GM19463 (cell line): ENCODE measurements around the gene MAP3K3.

Experiments used
- ATAC-seq: cut with Tn5 transposase; IDR thresholded peaks from one replicate; pipeline ENCODE4 v1.9.1; 2021; ENCODE audit warnings: mild to moderate bottlenecking, moderate library complexity; ENCODE audit not compliant: unreplicated experiment

The MAP3K3 gene

DNA sequence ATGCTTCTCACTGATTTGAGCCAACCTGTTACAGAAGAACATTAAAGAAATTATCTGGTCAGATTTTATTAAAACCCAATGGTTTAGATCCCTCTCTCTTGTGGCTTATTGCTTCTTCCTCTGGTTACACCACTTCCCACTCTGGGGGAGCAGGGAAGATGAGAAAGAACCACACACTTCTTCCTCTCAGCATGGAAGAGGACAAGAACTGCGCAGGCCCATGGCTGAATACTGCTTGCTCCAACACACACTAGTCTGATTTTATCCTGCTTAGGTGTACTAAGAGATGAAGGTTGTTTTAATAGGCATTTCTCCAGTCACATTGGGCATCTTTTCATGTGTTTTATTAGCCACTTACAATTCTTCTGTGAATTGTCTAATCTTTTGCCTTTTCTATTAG lies 27.6 kb downstream of the MAP3K3 start:
- ATAC-seq: no peak

DNA sequence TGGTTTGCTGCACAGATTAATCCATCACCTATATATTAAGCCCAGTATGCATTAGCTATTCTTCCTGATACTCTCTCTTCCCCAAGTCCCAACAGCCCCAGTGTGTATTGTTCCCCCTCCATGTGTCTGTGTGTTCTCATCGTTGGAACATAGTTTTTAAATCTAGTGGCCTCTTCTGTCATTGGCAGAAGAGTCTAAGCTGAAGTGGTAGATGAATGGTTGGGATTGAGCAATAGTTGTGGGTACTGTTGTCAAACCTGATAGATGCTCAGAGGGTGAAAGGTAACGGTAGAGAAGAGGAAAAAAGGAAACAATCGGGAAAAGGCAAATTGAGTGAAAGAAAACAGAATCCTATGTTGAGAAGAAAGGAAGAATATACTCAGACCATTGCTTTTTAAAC lies 29.9 kb downstream of the MAP3K3 start:
- ATAC-seq: no peak

DNA sequence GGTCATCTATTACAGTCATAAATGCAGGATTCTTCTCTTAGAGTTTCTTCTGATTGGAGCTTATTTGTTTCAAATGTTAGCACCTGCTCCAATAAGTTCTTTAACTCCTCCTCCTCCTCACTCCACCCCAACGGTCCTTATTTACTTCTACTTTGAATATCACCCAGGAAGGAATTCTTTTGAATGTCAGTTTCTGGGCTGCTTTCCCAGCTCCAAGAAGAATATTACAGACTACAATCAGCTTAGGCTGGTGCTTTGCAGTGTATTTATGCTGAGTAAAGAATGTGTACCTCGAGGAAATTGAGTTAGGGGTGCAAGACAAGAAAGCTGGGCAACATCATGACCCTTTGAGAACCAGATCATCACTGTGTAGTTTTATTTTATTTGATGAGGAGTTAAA lies 30.8 kb downstream of the MAP3K3 start:
- ATAC-seq: no peak

DNA sequence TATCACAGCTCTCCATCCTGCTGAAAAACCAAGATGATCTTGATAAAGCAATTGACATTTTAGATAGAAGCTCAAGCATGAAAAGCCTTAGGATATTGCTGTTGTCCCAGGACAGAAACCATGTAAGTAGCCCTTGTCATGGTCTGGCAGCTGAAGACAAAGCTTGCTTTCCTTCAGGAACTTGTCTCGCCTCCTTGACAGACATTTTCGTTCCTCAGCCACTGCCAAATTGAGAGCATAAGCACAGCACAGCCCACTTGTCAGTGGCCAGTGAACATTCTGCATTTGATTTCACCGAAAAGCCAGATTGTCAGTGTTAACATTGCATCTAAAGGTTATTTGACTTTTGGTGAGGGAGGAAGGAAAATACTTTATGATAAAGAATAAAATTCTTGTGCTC lies 35.6 kb downstream of the MAP3K3 start:
- ATAC-seq: no peak

DNA sequence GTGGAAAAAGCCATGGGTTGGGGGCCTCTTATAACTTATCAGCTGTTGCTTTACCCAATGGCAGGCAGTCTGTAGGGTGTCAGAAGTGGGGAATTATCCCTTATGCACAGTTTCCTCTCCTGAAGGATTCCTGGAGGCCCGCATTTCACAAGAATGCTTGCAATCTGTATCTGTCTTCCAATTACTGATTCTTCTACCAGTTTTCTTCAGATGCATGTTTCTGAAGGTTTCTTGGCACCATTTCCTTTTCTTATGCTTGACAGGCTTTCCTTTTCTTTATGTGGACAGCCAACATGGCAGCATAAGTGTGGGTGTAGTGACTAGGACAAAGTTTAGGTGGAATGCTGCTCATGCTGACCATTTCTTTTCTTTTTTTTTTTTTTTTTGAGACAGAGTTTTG lies 36.1 kb downstream of the MAP3K3 start:
- no peak for ATAC-seq

DNA sequence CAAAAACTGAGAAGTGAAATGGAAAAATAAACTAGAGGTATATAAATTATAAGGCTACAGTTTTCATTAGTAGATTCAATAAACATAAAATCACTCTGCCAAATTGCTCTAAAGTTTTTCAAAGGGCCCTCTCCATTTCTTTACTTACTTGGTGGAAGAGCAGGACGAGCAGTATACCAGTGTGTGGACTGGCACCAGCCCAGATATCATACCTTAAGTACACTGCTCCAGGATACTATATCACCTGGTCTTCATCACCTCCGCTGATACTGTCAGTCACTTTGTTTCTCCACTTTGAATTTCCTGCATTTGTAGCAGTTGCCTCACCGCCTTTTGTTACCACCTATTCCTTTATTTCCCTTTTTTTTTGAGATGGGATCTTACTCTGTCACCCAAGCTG lies 37.6 kb downstream of the MAP3K3 start:
- ATAC-seq: no peak

DNA sequence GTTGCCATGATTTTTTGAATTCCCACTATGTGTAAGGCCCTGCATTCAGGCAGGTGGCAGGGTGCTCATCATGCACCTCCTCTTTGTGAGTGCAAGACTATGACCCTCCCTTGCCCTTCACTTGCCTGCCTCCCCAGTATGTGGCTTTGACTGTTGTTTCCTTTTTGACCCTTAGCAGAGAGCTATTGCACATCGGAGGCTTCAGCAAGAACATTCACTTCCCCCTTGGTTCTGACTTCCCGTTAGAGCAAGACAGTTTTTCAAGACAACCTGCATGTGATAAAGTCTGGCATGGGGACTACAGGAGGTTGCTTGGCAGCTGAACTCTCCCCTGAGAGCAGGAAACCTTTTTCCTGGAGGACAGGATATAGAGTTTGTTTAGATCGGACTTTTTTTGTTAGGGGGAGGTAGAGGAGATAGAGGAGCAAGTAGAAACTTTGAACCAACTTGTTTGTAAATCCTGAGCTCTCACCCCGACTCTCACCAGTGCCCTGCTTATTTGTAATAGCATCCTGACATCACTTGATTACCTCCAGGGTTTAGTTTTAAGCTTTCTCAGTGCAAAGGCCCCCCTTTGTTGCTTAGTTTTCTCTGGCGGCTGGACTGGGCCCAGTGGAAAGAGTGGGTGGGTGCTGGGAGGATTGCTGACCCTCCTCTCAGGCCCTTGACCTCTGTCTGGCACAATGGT lies 43.5 kb downstream of the MAP3K3 start:
- ATAC-seq: no peak

DNA sequence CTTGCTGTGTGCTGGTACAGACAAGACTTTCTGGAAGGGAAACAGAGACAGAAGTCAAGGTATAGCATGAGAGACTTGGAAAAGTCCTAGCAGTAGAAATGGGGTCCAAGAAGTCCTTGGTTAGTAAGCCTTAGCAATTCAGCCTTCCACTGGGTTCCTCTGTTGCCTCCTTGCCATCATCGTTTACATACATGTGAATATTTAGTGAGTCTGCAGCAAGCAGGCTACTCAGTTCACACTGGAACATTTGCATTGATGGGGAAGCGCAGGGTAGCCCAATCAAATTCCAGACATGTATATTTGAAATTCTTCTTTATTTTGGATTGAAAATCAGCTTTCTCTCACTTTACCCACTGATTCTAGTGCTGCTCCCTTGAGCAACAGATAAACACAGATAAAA lies 50.6 kb downstream of the MAP3K3 start:
- ATAC-seq: no peak

DNA sequence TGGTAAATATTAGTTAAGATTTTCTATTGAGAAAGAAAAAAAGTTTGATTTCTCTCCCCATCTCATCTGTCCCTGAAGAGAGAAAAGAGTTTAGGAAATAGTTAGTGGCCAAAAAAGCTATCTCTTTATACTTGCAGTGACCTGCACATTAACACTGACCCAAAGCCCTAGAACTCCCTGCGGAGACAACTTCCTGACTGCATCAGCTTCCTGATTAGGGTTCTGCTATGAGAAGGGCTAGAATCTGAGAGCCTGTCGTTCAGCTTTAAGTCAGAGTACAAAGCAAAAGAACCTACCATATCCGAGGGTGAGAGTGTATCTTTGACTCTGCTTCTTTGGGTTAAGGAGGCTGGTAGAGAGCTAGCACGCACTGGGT lies 53.0 kb downstream of the MAP3K3 start:
- no peak for ATAC-seq

DNA sequence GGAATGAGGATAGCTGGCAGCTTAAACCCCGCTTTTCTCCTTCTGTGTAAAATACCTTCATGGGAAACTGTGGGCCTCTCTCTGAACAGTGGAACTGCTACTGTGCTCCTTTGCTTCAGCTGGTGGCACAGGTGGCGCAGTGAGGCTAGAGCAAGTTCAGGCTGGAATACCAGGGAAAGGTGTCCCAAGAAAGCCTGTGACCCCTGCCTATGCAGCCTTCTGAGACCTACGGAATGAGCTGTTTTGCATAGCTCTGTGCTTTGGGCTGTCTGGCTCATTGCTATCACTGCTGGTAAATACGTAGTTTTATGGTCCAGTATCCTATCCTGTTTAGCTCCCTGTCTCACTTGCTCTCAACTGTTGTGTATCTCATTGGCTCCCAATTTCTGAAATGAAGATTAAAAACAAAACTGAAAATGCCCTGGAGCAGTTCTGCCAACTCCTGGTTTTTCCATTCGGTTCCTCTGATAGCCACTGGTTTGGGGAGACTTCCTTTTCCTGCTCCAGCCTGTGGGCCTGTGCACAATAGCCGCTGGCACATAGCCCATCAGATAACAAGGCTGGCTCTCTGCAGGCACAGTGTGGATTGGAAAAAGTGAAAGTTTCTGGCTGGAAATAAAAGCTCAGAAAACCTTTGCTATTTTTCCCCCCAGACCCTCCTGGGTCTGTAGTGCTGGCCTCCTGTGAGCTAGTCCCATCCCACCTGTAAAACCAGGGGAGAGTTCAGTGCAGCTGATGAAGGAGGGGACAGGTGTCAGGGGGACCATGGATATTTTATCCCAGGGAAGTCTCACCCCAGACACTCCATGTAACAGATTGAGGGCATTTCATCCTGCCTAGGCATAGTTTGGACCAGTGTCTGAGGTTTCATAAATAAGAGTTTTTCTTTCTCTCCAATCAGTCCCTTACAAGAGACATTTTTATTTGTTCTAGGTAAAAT lies 53.7 kb downstream of the MAP3K3 start:
- ATAC-seq: no peak

DNA sequence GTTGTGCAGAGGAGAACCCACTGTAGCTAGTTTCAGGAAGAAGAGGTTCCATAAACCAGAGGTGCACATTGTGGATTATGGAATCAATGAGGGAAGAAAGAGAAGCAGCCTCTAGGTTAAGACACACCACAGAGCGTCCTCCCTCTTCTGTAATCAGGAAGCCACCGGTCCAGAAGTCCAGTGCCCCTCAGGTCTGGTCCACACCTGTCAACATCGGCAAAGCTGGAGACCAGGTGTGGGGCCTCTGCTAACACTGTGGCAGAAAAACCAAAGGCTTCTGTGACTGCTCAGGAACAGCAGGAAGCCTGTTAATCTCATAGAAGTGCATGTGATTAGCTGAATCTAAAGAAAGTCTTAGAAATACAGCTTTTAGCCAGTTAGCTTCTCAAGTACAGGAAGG lies 54.4 kb downstream of the MAP3K3 start:
- no peak for ATAC-seq

DNA sequence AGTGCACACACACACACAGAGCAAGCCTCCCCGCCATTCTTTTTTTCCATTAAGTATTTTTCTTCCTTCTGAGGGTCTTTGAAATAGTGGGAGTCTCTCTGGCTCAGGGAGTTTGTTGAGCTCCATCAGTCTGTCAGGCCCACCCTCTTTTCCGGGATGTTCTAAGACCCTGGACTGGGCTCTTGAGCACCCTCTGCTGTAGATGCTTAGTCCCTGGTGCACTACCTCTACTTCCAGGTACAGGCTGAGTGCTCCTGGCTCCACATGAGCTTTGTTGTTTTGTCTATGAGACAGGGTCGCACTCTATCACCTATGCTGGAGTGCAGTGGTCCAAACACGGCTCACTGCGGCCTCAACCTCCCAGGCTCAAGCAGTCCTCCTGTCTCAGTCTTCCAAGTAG lies 57.0 kb downstream of the MAP3K3 start:
- no peak for ATAC-seq

DNA sequence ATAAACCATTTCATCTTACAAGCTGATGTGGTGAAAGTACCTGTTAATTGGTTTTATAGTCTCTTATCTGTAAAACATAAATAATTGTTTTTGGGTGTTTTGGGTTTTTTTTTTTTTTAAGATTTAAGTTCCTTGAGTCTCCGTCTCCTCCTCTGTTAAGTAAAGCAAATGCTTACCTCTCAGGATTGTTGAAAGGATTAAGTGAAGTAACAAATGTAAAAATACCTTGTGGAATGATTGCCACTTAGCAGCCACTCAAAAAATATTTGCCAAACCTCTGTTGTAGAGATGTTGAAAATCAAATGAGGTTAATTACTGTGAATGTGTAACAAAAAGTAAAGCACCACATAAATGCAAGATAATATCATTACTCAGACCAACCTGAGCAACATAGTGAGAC lies 58.5 kb downstream of the MAP3K3 start:
- no peak for ATAC-seq

DNA sequence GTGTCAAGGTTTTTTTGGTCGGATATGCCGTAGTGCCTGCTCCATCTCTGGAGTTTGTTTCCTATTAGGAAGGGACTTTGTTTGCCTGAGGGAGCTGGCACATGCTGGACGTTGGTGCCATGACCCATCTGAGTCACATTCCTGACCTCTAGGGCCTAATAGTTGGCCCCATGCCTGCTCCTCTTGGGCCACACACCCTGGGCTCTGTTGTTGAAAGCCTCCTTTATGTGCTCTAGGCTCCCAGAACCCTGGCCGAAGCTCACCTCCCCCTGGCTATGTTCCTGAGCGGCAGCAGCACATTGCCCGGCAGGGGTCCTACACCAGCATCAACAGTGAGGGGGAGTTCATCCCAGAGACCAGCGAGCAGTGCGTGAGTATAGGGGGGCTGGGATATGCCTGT lies 59.3 kb downstream of the MAP3K3 start:
- no peak for ATAC-seq

DNA sequence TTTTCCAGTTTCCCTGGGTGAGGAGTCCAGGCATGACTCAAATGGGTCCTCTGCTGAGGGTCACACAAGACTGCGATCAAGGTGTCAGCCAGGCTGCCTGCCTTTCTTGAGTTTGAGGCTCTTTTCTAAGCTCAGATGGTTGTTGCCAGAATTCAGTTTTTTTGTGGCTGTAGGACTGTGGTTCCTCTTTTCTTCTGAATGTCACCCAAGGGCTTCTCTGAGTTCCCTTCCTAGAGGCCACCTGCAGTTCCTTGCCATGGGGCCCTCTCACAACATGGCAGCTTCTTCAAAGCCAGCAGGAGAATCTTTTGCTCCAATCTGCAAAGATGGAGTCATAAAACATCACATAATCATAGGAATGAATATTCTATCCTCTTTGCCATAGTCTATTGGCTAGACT lies 60.2 kb downstream of the MAP3K3 start:
- ATAC-seq: no peak

DNA sequence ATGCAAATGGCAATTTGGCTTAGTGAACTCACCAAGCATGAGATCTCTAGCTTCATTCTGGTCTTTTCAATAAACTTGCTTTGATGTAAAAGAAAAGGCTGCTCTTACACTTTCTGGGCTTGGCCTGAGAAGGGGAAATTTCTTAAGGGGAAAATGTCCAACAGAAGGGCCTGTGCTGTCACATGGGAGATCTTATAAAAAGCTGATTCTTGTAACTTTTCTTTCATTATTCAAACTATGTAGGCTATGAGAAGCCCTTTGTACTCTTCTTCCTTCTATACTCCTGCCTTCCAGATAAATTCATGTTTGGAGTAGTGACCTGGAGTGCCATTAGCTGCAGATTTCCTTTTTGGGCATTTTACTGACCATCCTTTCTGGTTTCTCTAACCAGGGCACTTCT lies 60.8 kb downstream of the MAP3K3 start:
- no peak for ATAC-seq

DNA sequence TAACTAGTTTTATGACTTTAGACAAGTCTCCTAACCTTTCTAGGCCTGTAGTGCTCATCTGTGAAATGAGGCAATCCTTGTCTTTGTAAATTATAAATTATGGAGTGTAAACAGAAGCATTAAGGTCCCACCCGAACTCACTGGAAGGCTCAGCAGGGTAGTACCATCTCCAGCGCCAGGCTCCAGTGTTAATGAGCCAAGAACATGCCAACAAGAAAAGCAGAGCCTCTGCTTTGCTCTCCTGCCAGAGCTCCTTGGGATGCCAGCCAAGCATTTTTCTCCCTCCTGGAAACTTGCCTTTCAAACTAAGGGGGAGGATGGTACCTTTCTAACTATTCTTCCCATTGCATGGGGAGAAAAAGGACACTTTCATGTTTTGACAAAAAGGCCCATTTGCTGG lies 62.8 kb downstream of the MAP3K3 start:
- no peak for ATAC-seq

DNA sequence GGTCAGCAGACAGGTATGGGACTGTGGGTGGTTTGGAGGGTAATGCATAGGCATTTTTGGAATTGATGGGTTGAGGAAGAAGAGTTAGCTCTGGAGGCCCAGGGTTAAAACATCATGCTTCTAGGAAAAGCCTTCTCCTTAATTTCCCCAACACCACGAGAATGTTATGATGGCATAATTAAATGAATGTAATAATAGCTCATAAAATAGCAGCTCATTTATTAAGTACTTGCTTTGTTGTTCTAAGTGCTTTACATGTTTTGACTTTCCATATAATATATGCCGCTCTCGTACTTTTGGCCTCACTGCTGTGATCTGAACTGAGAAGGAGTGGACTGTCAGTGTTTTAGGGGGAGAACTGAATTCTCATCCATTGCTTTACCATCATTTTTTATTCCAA lies 63.4 kb downstream of the MAP3K3 start:
- ATAC-seq: no peak

DNA sequence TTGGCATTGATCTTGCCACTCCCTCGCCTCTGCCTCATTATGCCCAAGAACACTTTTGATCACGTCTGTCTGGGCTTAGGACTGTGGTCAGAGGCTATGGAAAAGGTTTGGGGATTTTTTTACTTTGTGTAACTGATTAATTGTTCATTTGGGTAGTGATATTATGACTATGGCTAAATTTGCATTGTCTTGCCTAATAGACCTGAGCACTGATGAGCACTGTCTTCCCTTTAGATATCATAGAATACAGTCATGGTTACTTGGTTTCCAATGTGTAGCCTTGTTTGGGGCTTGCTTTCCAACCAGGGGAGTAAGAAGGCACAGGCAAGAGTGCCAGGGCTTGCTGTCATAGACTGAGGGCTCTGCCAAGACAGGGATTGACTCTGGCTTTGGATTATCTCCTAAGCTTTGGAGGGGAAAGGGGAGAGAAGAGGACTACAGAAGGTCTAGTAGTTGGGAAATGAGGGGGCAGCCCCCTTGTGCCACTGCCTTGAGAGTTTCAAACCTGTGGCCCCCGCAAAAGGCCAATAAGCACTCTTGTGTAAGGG lies 64.0 kb downstream of the MAP3K3 start:
- ATAC-seq: no peak

DNA sequence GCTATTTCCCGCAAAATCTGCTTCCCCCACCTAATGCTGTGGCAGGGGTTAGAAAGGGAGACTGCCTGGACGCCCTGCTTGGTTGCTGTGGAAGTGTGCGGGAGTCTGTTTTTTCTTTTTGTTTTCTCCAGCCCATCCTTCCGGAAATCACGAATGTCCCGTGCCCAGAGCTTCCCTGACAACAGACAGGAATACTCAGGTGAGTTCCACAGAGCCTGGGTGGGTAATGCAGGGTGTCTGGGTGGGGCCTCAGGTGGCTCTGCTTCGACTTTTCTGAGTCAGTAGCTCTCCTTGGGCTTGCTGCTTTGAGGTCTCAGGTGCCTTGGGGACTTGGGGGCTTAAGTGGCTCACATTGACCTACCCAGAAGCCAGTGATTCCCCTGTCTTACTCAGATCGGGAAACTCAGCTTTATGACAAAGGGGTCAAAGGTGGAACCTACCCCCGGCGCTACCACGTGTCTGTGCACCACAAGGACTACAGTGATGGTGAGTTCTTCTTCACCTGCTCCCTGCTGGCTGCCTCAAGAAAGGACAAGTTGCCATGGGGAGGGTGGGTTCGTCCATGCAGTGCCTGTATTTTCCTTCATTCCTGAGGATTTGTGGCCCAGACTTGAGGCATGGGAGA lies 66.3 kb downstream of the MAP3K3 start:
- no peak for ATAC-seq

DNA sequence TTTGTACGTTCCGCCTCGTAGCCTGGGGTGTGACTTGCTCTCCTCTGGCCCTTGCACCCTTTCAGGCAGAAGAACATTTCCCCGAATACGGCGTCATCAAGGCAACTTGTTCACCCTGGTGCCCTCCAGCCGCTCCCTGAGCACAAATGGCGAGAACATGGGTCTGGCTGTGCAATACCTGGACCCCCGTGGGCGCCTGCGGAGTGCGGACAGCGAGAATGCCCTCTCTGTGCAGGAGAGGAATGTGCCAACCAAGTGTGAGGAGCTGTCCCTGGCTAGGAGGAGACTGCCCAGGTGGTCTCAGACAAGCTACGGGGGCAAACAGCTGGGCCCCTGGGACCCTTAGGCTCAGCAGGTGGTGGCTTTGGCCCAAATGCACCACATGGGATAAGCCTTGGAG lies 67.3 kb downstream of the MAP3K3 start:
- no peak for ATAC-seq
